ENCODE measurements around the gene LHX4.

The LHX4 gene

GRCh38 chr1:180229483-180230415, at the start of gene LHX4:
LHX4 (plus strand) TSS chr1:180230264; CDS start chr1:180230530, 266 bp downstream.
- H3K4me3 ChIP-seq (ENCODE audit: low read depth, low read length), result peak within 1 kb of the TSS; percentile 52
- ChIA-PET CTCF (interaction anchor here (1.2 kb wide), 1 partner anchor 251 kb away, joined by 4 read pairs; no protein-coding TSS in a partner anchor), POLR2A (no interaction called here)
- DNase-seq (ENCODE audit: low read depth, low spot score), result no peak
- TF ChIP-seq CTCF (IDR thresholded peaks at IDR 0.05; ENCODE audit: insufficient read depth, low read length, missing control alignments), result no peak

- H3K4me3 ChIP-seq (ENCODE audit: low read depth, low read length), result no peak overlapping the region
- ChIA-PET POLR2A (no interaction called here), CTCF (interaction anchor here (0.6 to 8.1 kb wide), 25 partner anchors 8 to 526 kb away, joined by 3 to 145 read pairs (median 5); no protein-coding TSS in a partner anchor)
- no peak for DNase-seq (ENCODE audit: low read depth, low spot score)
- peak; percentile 9 for TF ChIP-seq CTCF (IDR thresholded peaks at IDR 0.05; ENCODE audit: insufficient read depth, low read length, missing control alignments)
Observed at GRCh38 chr1:180181048-180181447, 49.0 kb upstream of the LHX4 start.

DNA sequence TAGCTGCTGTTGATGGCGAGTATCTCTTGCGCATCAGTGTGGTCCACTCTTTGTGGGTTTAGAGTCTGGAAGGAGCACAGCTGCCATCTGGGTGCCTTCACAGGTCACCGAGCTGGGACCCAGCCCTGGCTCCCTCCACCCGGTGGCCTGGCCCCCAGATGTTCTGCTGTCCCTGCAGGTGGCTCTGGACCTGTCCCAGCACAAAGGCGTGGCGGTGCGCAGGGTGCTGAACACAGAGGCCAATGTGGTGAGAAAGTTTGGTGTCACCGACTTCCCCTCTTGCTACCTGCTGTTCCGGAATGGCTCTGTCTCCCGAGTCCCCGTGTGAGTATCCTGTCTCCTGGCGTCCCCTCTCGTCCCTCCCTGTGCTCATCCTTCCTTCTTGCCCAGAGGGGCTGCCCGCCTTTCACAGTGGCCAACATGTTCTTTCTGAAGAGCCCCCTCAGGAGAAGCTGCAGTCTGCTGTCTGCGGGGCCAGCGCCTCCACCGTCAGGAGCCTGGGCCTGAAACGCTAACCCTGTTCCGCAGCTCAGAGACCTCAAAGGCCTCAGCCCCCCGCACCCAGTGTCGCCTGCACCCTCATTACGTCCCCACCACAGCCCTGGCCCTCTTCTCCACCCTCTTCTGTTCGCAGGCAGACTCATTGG, 47.9 kb upstream of the LHX4 start:
- no peak for DNase-seq (ENCODE audit: low read depth, low spot score)
- ChIA-PET CTCF (interaction anchor here (0.6 to 8.1 kb wide), 11 partner anchors 7 to 367 kb away, joined by 3 to 145 read pairs (median 21); no protein-coding TSS in a partner anchor), POLR2A (no interaction called here)
- no peak overlapping the region for H3K4me3 ChIP-seq (ENCODE audit: low read depth, low read length)
- no peak for TF ChIP-seq CTCF (IDR thresholded peaks at IDR 0.05; ENCODE audit: insufficient read depth, low read length, missing control alignments)

GRCh38 chr1:180182643-180183311, 47.3 kb upstream of the LHX4 start:
- no peak overlapping the region for H3K4me3 ChIP-seq (ENCODE audit: low read depth, low read length)
- no peak for DNase-seq (ENCODE audit: low read depth, low spot score)
- ChIA-PET POLR2A (no interaction called here), CTCF (interaction anchor here (0.6 to 8.1 kb wide), 6 partner anchors 10 to 316 kb away, joined by 3 to 145 read pairs (median 14); no protein-coding TSS in a partner anchor)
- no peak for TF ChIP-seq CTCF (IDR thresholded peaks at IDR 0.05; ENCODE audit: insufficient read depth, low read length, missing control alignments)

DNA sequence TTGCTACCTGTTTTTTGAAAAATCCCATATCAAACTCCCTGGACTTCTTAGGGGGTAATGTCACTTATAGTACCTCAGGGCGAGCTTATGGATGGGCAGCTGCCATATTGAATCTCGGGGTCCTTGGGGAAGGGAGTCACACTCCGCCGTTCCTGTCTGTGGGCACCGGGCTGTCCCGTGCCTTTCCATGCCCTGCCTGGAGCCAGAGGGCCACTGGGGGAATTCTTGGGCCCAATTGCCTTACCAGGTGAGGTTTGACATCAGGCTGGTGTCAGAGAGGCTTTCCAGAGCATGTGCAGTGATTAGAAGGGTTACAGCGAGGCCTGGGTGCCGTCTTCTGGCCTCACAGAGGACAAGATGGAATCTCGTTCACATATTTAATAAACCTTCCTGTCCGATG, 46.6 kb upstream of the LHX4 start:
- ChIA-PET CTCF (interaction anchor here (0.8 to 8.1 kb wide), 4 partner anchors 8 to 317 kb away, joined by 3 to 145 read pairs (median 18); no protein-coding TSS in a partner anchor), POLR2A (no interaction called here)

More for the DNA sequence above, 46.6 kb upstream of the LHX4 start:
- no peak for DNase-seq (ENCODE audit: low read depth, low spot score)
- TF ChIP-seq CTCF (IDR thresholded peaks at IDR 0.05; ENCODE audit: insufficient read depth, low read length, missing control alignments), result no peak
- no peak overlapping the region for H3K4me3 ChIP-seq (ENCODE audit: low read depth, low read length)
